Activated CD8-positive, alpha-beta memory T cell treated with anti-CD3 and anti-CD28 coated beads, Interleukin-2, amount 50 U/mL, for 4 hours (primary cell): Measurements from ENCODE around the gene NEDD4L.
"Not testable (repeated sequence)": the region's sequence is repeated elsewhere in the genome, so short reads cannot be mapped to it uniquely, and the experiment has no call there.

Experiments used
- DNase-seq: peaks from one replicate; pipeline ENCODE4 v3.0.0-alpha.2; 2020

Gene NEDD4L

DNA sequence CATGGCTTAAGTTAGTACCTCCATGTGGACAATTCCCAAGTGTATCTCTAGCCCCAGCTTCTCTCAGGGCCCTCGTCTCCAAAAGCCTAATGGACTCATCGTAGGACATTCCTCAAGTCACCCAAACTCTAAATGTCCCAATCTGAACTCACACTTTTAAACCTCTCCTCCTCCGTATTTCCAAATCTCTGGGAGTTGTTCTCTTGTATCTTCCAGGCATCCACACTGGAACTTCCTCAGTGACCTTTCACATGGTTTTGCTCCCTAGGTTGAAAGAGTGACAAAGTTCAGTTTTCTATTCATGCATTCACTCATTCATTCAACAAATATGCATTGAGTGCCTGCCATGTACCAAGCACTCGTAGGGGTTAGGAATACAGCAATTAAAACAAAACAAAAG lies 364.6 kb downstream of the NEDD4L start:
- DNase-seq, result no peak

- no peak for DNase-seq
These were observed 365.9 kb downstream of the NEDD4L start for GRCh38 chr18:58409802-58410445.

- no peak for DNase-seq
These were observed 367.3 kb downstream of the NEDD4L start for GRCh38 chr18:58411323-58411722.

GRCh38 chr18:58412844-58413666 lies 369.0 kb downstream of the NEDD4L start:
- DNase-seq, result no peak

DNA sequence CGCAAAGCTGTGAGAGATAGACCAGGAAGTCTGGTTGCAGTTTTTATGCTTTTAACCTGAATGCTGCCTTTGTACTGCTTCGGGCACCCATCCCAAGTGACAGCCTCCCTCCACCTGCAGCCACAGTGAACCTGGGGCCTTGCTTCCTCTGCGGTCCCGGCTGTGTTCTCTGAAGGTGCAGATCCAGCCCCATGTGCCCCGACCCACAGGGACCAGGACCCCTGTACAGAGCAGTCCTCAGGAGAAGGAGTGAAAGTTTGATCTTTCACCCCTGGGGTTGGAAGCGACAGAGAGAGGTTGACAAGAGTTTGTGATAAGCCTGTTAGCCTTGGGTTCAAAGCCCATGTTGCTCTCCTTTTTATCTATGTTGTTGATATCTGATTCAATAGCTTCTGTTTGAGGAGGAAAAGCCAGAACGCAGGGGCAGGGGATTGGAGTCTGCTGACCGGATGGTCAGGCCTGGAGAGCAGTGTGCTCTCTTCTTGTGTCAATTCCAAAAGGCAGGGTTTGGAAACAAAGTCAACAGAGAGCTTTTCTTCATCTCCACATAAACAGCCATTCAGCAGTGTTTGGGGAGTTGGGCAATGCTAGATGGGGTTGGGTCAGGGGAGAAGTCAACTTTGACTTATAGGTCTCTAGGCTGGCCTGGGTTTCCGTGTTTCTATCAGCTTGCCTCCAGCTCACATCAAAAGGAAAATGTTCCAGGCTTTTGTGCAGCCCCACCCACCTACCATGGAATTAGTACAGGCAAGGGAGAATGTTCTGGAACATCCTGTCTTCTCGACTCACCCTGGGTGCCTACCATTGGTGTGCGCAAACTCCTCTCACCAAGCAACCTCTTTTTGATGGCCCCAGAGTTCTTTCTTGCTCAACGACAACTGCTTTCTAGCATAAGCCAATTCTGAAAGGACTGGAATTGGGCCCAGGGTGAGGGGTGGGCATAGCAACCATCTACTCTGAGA lies 369.9 kb downstream of the NEDD4L start:
- DNase-seq, result no peak

GRCh38 chr18:58416014-58416703 lies 372.1 kb downstream of the NEDD4L start:
- no peak for DNase-seq

DNA sequence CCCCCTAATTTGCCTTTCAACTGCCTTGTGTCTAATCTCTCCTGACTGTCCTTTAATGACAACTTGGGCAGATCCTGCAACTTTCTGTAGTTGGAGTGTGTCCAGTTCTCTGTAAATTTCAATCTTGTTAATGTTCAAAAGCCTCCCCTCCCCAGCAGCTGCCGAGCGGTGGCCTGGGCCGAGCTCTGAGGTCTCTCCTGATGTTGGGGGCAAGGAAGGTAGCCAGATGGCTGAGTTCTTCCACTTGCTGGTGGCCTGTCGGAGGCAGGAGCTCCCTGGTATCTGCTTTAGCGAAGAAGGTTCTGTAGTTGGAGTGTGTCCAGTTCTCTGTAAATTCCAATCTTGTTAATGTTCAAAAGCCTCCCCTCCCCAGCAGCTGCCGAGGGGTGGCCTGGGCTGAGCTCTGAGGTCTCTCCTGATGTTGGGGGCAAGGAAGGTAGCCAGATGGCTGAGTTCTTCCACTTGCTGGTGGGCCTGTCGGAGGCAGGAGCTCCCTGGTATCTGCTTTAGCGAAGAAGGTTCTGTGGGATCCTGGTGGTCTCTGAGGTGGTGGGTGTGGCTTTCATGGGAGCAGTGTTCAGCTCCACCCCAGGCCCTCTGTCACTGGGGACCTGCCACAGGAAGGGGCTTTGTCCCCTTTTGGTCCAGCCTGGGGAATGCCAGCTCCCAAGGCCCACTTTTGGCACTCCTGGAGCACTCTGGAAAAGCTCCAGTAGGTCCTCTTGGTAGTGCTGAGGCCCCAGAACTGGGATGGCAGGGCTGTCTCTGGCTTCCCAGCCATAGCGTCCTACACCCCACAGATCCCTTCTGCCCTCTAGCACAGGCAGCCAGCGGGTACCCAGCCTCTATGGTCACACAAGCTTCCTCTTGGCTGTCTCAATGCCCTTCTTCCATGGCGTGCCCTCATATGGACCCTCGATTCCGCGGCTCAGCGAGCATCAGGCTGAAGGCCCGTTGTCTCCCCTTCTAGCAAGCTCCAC lies 373.0 kb downstream of the NEDD4L start:
- no peak for DNase-seq

DNA sequence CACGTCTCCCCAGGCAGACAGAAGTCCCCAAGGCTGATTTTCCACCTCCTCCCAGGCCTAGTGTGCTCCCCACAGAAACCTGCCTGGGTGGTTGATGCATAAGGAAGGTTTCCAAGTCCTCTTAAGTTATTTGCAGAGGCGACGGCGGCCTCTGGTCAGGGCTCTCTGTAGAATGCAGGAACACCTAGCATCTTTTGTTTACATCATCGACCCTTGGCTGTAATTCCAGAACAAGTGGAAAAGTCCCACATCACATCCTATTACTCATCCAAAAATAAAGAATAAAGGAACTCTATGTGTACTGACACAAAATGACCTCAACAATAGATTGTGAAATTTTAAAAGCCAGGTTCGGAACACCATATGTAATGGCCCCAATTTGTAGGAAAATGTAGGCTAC lies 373.7 kb downstream of the NEDD4L start:
- no peak for DNase-seq

- no peak for DNase-seq
These were observed 374.3 kb downstream of the NEDD4L start for GRCh38 chr18:58418361-58418760.

DNA sequence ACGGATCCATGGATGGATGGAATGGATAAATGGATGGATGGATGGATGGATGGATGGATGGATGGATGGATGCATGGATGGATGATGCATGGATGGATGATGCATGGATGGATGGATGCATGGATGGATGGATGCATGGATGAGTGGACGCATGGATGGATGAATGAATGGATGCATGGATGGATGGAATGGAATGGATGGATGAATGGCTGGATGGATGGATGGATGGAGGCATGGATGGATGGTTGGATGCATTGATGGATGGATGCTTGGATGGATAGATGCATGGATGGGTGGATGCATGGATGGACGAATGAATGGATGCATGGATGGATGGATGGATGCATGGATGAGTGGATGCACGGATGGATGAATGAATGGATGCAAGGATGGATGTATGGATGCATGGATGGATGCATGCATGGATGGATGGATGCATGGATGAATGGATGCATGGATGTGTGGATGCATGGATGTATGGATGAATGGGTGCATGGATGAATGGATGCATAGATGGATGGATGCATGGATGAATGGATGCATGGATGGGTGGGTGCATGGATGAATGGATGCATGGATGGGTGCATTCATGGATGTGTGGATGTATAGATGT lies 375.7 kb downstream of the NEDD4L start:
- no peak for DNase-seq

DNA sequence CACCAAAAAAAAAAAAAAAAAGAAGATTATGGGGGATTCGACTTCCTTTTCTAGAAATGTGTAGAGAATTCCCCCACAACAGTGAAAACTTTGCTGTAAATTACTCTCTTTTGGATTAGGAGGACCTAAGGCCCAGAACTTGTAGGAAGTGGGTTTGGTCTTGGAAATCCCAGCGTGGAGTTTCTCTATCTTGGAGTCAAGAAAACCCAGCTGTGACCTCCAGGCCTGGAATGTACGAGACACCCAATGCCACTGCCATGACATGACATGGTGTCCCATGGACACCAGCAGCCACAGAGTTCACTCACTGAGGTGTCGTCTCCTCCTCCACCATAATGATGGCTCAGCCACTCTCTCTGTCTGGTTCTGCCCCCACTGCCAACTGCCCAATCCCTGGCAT lies 382.6 kb downstream of the NEDD4L start:
- DNase-seq, result no peak

DNA sequence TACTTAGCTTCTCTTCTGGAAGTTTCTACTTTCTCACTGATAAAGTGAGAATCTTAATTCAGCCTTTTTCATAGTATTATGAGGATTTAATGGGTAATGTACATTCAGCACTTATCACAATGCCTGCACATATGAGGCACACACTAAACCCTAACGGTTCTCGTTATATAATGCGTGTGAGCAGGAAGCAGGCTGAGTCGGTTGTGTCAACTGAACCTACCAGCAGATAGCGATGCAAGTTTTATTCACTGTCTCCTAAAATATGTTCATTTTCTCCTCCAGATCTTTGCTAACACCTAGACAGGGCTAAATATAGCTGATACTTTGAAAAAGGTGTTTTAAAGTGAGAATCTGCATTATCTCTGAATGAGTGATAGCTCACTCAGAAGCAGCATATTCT lies 383.3 kb downstream of the NEDD4L start:
- DNase-seq, result no peak

DNA sequence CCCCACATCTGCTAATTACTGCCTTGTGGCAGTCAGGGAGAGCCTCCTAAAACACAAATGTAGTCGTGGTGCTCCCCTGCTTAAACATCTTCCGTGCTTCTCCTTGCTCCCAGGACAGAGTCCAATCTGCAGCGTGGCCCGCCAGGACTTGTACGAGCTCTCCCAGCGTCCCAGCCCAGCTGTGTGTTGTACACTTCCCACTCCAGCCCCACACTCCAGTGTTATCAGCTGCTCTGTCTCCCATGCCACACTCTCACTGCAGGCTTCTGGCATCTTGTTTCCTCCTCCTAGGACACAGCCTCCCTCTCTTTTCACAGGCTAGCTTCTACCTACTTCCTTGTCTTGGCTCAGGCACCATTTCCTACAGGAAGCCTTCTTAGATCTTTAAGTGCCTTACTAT lies 385.4 kb downstream of the NEDD4L start:
- no peak for DNase-seq

GRCh38 chr18:58431215-58431614 lies 387.2 kb downstream of the NEDD4L start:
- no peak for DNase-seq

DNA sequence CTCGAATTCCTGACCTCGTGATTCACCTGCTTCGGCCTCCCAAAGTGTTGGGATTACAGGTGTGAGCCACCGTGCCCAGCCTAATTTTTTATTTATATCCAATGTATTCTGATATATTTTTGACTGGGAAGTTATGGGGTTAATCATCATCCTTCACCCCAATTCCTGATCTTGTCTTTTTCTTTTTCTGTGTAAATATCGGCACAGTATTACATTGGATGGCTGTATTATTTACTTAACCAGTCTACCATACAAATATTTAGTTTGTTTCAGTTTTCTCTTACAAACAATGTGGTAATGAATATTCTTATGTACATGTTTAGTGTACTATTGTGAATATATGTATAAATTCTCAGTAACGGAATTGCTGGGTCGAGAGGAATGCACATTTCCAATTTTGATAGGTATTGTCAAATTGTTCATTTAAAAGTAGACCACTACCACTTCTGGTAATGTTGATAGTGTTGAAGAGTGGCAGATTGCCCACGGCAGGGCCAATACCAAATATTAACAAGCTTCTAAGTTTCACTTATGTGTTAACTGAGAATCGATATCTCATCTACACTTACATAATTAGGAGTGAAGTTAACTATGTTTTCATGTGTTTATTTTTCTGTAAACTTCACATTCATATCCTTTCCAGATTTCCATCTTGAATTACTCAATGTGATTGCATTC lies 388.2 kb downstream of the NEDD4L start:
- no peak for DNase-seq

DNA sequence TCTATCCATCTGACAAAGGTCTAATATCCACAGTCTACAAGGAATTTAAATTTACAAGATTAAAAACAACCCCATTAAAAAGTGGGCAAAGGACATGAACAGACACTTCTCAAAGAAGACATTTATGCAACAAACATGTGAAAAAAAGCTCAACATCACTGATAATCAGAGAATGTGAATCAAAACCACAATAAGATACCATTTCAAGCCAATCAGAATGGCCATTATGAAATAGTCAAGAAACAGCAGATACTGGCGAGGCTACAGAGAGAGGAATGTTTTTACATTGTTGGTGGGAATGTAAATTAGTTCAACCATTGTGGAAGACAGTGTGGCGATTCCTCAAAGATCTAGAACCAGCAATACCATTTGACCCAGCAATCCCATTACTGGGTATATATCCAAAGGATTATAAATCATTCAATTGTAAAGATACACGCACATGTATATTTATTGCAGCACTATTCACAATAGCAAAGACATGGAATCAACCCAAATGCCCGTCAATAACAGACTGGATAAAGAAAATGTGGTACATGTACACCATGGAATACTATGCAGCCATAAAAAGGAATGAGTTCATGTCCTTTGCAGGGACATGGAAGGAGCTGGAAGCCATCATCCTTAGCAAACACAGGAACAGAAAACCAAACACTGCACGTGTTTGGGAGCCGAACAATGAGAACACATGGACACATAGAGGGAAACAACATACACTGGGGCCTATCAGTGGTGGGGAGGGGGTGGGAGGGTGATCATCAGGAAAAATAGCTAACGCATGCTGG lies 391.4 kb downstream of the NEDD4L start:
- not testable (repeated sequence) for DNase-seq

- no peak for DNase-seq
These were observed 394.3 kb downstream of the NEDD4L start for GRCh38 chr18:58438161-58438957.

GRCh38 chr18:58438958-58439300 lies 394.9 kb downstream of the NEDD4L start:
- DNase-seq, result no peak

- DNase-seq, result no peak
These were observed 399.6 kb downstream of the NEDD4L start for GRCh38 chr18:58443671-58444070.
